Uterus (tissue), 2 donors: ENCODE results near the gene RFXAP.

Source experiments
- POLR2A ChIP-seq, 2 donors: fragments of 450-650 bp; IDR thresholded peaks; one replicate each; pipeline ENCODE4 v1.6.1; 2016; ENCODE audit warnings: antibody characterized with exemption in 2 of 2, mild to moderate bottlenecking in 1 of 2, moderate library complexity in 1 of 2
- TF ChIP-seq, protein P1 (sequence below), 4 experiments: fragments of 200-600 bp in 2 of 4; fragments of 450-650 bp in 2 of 4; sonication (generic) in 2 of 4; IDR thresholded peaks; one replicate each; pipeline ENCODE4 v1.5.1; 2016 to 2019; ENCODE audit warnings: antibody characterized with exemption in 4 of 4, mild to moderate bottlenecking in 2 of 4, moderate library complexity in 1 of 4

DNA sequence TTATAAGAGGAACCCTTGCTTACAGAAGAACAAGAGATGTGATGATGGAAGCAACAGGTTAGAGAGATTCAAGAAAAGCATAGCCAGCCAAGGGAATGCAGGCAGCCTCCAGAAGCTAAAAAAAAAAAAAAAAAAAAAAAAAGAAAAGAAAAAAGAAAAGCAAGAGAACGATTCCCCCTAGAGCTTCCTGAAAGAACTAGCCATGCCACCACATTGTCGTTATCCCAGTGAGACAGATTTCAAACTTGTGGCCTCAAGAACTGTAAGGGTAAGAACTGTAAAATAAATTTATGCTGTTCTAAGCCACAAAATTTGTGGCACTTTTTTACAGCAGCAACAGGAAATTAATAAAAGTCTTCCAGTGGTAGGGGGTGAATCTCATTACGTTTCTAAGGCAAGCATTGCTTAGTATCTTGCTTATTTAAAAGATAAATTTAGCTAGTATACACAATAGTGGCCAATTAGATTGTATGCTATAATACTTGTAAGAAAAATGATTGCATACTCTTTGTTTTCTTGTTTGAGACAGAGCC, 21.8 kb downstream of the RFXAP start:
- TF ChIP-seq, protein P1, sequence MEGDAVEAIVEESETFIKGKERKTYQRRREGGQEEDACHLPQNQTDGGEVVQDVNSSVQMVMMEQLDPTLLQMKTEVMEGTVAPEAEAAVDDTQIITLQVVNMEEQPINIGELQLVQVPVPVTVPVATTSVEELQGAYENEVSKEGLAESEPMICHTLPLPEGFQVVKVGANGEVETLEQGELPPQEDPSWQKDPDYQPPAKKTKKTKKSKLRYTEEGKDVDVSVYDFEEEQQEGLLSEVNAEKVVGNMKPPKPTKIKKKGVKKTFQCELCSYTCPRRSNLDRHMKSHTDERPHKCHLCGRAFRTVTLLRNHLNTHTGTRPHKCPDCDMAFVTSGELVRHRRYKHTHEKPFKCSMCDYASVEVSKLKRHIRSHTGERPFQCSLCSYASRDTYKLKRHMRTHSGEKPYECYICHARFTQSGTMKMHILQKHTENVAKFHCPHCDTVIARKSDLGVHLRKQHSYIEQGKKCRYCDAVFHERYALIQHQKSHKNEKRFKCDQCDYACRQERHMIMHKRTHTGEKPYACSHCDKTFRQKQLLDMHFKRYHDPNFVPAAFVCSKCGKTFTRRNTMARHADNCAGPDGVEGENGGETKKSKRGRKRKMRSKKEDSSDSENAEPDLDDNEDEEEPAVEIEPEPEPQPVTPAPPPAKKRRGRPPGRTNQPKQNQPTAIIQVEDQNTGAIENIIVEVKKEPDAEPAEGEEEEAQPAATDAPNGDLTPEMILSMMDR (IDR thresholded peaks at IDR 0.05) = no peak
- no peak for TF ChIP-seq POLR2A (IDR thresholded peaks at IDR 0.05)
